ENCODE results near the gene GCK.

The GCK gene

DNA sequence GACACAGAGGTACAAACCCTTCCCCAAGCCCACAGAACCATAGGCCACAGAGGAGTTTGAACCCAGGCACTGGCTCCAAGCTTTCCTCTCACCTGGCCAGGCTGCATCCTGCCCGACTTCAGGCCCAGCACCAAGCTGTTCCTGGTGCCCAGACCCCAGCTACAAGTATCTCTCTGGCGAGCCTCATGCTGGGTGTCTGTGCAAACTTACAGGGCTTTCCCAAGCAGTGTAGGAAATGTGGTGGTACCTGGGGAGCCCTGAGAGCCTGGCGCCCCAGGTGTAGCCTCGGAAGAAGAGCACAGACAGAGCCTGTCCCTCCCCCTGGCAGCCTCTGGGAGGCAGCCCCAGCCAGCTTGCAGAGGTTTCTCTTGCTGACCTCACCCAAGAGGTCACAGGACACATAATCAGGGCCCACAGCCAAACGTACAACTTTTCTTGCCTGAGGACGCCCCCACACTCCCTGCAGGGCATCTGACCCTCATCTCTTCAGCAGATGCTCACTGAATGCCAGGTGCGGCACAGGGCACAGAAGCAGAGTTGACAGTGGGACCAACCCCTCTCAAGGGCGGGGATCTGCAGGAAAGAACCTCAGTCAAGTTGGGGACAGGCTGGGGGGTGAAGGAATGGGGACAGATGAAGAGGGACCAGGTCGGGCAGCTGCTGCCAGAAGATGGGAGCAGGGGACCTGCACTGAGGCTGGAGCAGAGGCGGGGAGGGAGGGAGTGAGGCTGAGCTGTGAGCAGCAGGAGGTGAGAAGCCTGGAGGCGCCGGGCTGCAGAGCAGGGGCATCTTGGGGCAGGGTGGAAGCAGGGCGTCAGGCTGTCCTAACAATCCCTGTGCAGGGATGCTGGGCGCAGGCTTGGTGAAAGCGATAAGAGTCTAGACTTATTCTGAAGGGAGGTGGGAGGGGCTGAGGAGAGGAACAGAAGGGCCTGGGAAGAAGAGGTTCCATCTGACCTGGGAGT, 31.8 kb downstream of the GCK start:
- in situ Hi-C loops (cut with HindIII; ENCODE audit: low sequenced_read_pairs): no loop called here
- no peak for TF ChIP-seq CTCF (IDR thresholded peaks at IDR 0.05; ENCODE audit: low read depth, low read length)
- no peak for DNase-seq (ENCODE audit: low read depth, low spot score)
- no peak overlapping the region for H3K4me3 ChIP-seq (ENCODE audit: low read depth, low read length)

DNA sequence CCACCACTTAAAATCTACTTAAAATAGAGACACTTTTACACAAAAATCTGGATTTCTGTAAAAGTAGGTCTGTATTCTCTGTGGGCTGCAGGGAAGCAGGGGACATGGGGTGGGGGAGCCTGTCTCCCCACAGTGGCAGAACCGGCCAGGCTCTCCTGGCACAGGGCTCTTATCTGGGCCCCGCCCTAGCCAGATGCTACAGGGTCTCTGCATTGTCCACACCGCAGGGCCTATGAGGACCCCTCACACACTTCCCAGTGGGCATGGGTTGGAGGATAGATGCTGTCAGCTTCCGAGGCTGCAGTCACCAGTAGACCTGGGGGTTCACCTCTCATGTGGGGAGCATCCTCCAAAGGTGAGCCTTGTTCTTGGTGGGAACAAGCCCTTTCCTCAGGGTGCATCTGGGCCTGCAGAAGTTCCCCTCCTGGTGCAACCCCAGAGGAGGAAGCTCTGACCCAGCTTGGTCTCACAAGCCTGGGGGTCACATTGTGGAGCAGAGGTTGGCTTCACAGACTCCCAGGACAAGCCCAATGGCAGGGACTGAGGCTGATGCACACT, 32.7 kb downstream of the GCK start:
- no peak for TF ChIP-seq CTCF (IDR thresholded peaks at IDR 0.05; ENCODE audit: low read depth, low read length)
- no peak overlapping the region for H3K4me3 ChIP-seq (ENCODE audit: low read depth, low read length)
- in situ Hi-C loops (cut with HindIII; ENCODE audit: low sequenced_read_pairs): no loop called here
- no peak for DNase-seq (ENCODE audit: low read depth, low spot score)

GRCh38 chr7:44155191-44156185, 33.8 kb downstream of the GCK start:
- no peak overlapping the region for H3K4me3 ChIP-seq (ENCODE audit: low read depth, low read length)
- DNase-seq (ENCODE audit: low read depth, low spot score): no peak
- in situ Hi-C loops (cut with HindIII; ENCODE audit: low sequenced_read_pairs): no loop called here
- no peak for TF ChIP-seq CTCF (IDR thresholded peaks at IDR 0.05; ENCODE audit: low read depth, low read length)

DNA sequence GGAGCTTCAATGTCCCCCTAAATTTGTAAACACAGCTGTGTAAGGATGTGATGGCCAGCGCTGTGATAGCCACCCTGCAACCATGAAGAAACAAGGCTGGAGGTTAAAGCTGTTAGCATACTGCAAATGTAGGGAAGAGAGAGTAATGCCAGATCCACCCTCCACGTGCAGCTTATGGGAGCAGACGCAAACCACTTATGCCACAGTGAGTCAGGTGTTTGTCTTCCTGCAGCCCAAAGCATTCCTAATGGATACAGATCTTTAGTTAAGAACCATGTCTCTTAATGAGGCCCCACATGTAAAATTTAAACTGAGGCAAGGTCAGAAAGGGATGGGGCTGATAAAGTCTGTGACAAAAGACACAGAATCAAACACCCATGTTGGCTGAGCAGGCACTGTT, 34.5 kb downstream of the GCK start:
- in situ Hi-C loops (cut with HindIII; ENCODE audit: low sequenced_read_pairs): no loop called here
- no peak overlapping the region for H3K4me3 ChIP-seq (ENCODE audit: low read depth, low read length)
- no peak for DNase-seq (ENCODE audit: low read depth, low spot score)
- no peak for TF ChIP-seq CTCF (IDR thresholded peaks at IDR 0.05; ENCODE audit: low read depth, low read length)

GRCh38 chr7:44153948-44154335, 35.3 kb downstream of the GCK start:
- in situ Hi-C loops (cut with HindIII; ENCODE audit: low sequenced_read_pairs): no loop called here
- DNase-seq (ENCODE audit: low read depth, low spot score): no peak
- TF ChIP-seq CTCF (IDR thresholded peaks at IDR 0.05; ENCODE audit: low read depth, low read length): no peak
- no peak overlapping the region for H3K4me3 ChIP-seq (ENCODE audit: low read depth, low read length)
